Choroid plexus epithelial cell (primary cell): ENCODE data around the gene MAGEB17.

ENCODE experiments used
- DNase-seq: peaks from one replicate; pipeline ENCODE4 v3.0.0-alpha.2; 2010; ENCODE audit warnings: low read depth
- H3K4me3 ChIP-seq: 2 replicates; pipeline ENCODE4 v1.5.1; 2011; ENCODE audit warnings: low read depth, mild to moderate bottlenecking, control low read depth, low read length, moderate library complexity
- CTCF ChIP-seq: conservative IDR thresholded peaks from 2 replicates; pipeline ENCODE4 v1.5.1; 2011; ENCODE audit warnings: low read depth, mild to moderate bottlenecking, control low read depth, inconsistent platforms, low read length, moderate library complexity

Gene MAGEB17

GRCh38 chrX:16205840-16206239 lies 38.6 kb downstream of the MAGEB17 start:
- DNase-seq, result no peak
- H3K4me3 ChIP-seq, result no peak overlapping the region
- no peak for TF ChIP-seq CTCF

GRCh38 chrX:16207634-16208033 lies 40.4 kb downstream of the MAGEB17 start:
- H3K4me3 ChIP-seq, result no peak overlapping the region
- TF ChIP-seq CTCF, result no peak
- DNase-seq, result no peak

- H3K4me3 ChIP-seq, result no peak overlapping the region
- TF ChIP-seq CTCF, result no peak
- DNase-seq, result no peak
These were observed 41.3 kb downstream of the MAGEB17 start for GRCh38 chrX:16208601-16209000.

GRCh38 chrX:16210061-16210460 lies 42.8 kb downstream of the MAGEB17 start:
- H3K4me3 ChIP-seq, result no peak overlapping the region
- TF ChIP-seq CTCF, result no peak
- no peak for DNase-seq

- peak; percentile 26 for DNase-seq
- TF ChIP-seq CTCF, result no peak
- no peak overlapping the region for H3K4me3 ChIP-seq
These were observed 44.7 kb downstream of the MAGEB17 start for GRCh38 chrX:16212024-16212423.

- DNase-seq, result peak; percentile 40
- no peak overlapping the region for H3K4me3 ChIP-seq
- peak; percentile 59 for TF ChIP-seq CTCF
These were observed 45.2 kb downstream of the MAGEB17 start for GRCh38 chrX:16212436-16212835.

GRCh38 chrX:16213961-16214360 lies 46.7 kb downstream of the MAGEB17 start:
- no peak overlapping the region for H3K4me3 ChIP-seq
- TF ChIP-seq CTCF, result no peak
- peak; percentile 4 for DNase-seq
